ENCODE results near the gene FTCDNL1.

- TF ChIP-seq CTCF (IDR thresholded peaks at IDR 0.05; ENCODE audit: poor library complexity) (no peak), EZH2 (IDR thresholded peaks at IDR 0.05; ENCODE audit: borderline replicate concordance) (no peak)
Measured at GRCh38 chr2:199779589-199779988, 71.4 kb downstream of the FTCDNL1 start.

All from hepatocyte (in vitro differentiated cells).